Measurements from ENCODE around the gene CCSER1. TPM values are rescaled to one million over a fixed set of nuclear protein-coding genes. Genes with fewer than 3 reads are reported as not detected.

Gene CCSER1
- total RNA-seq, 2 donors from 2014 or later, result 1.5 to 2.7 TPM

- Histone ChIP-seq H3K36me3 (no peaks in the 10 kb centered on the region), H3K9me3 (no peaks in the 10 kb centered on the region), H3K27me3 (replicated peaks; ENCODE audit: insufficient read depth) (no peaks in the 10 kb centered on the region), H3K4me1 (ENCODE audit: control insufficient read depth in 1 of 2, low read depth in 2 of 2) (no peaks in the 10 kb centered on the region), H3K4me3 (no peak overlapping the region), H3K27ac (no peak overlapping the region)
- no peak for DNase-seq (ENCODE audit: low spot score)
- ATAC-seq (ENCODE audit: insufficient number of reproducible peaks, low FRiP score, low read depth), result no peak
- TF ChIP-seq CTCF (IDR thresholded peaks at IDR 0.05), result no peak
These were observed 14.9 kb downstream of the CCSER1 start for GRCh38 chr4:90142081-90142480.

- Histone ChIP-seq H3K4me3 (no peak overlapping the region), H3K9me3 (no peaks in the 10 kb centered on the region), H3K4me1 (ENCODE audit: control insufficient read depth in 1 of 2, low read depth in 2 of 2) (no peaks in the 10 kb centered on the region), H3K27ac (no peak overlapping the region), H3K27me3 (replicated peaks; ENCODE audit: insufficient read depth) (no peaks in the 10 kb centered on the region), H3K36me3 (no peaks in the 10 kb centered on the region)
- DNase-seq (ENCODE audit: low spot score) (no peak), ATAC-seq (ENCODE audit: insufficient number of reproducible peaks, low FRiP score, low read depth) (no peak)
- TF ChIP-seq CTCF (IDR thresholded peaks at IDR 0.05), result no peak
These were observed 18.1 kb downstream of the CCSER1 start for GRCh38 chr4:90145319-90145718.

GRCh38 chr4:90146306-90146705 is 19.1 kb downstream of the CCSER1 start:
- no peak overlapping the region for H3K27ac ChIP-seq
- H3K4me3 ChIP-seq, result no peak overlapping the region
- H3K36me3 ChIP-seq, result no peaks in the 10 kb centered on the region
- TF ChIP-seq CTCF (IDR thresholded peaks at IDR 0.05), result no peak
- ATAC-seq (ENCODE audit: insufficient number of reproducible peaks, low FRiP score, low read depth) (no peak), DNase-seq (ENCODE audit: low spot score) (no peak)
- H3K27me3 ChIP-seq (replicated peaks; ENCODE audit: insufficient read depth), result no peaks in the 10 kb centered on the region
- H3K4me1 ChIP-seq (ENCODE audit: control insufficient read depth in 1 of 2, low read depth in 2 of 2), result no peaks in the 10 kb centered on the region
- no peaks in the 10 kb centered on the region for H3K9me3 ChIP-seq

- Histone ChIP-seq H3K4me1 (ENCODE audit: control insufficient read depth in 1 of 2, low read depth in 2 of 2) (no peaks in the 10 kb centered on the region), H3K36me3 (no peaks in the 10 kb centered on the region), H3K9me3 (no peaks in the 10 kb centered on the region), H3K27me3 (replicated peaks; ENCODE audit: insufficient read depth) (no peaks in the 10 kb centered on the region), H3K27ac (no peak overlapping the region), H3K4me3 (no peak overlapping the region)
- DNase-seq (ENCODE audit: low spot score), result no peak
- TF ChIP-seq CTCF (IDR thresholded peaks at IDR 0.05), result no peak
- no peak for ATAC-seq (ENCODE audit: insufficient number of reproducible peaks, low FRiP score, low read depth)
These were observed 21.5 kb downstream of the CCSER1 start for GRCh38 chr4:90148574-90149148.

GRCh38 chr4:90152024-90152423 is 24.8 kb downstream of the CCSER1 start:
- DNase-seq (ENCODE audit: low spot score) (no peak), ATAC-seq (ENCODE audit: insufficient number of reproducible peaks, low FRiP score, low read depth) (no peak)
- no peaks in the 10 kb centered on the region for H3K36me3 ChIP-seq
- no peaks in the 10 kb centered on the region for H3K9me3 ChIP-seq
- H3K27me3 ChIP-seq (replicated peaks; ENCODE audit: insufficient read depth), result no peaks in the 10 kb centered on the region
- TF ChIP-seq CTCF (IDR thresholded peaks at IDR 0.05), result no peak
- H3K4me3 ChIP-seq, result no peak overlapping the region
- no peak overlapping the region for H3K27ac ChIP-seq
- no peaks in the 10 kb centered on the region for H3K4me1 ChIP-seq (ENCODE audit: control insufficient read depth in 1 of 2, low read depth in 2 of 2)

All from thoracic aorta (tissue), 2 donors.